Psoas muscle (tissue), 8 donors: Measurements from ENCODE around the gene GPR62. TPM values are rescaled to one million over a fixed set of nuclear protein-coding genes. Genes with fewer than 3 reads are reported as not detected.

Experiments used
- ATAC-seq, 4 donors: fragments of 200-7000 bp; cut with Tn5 transposase; one replicate each; pipeline ENCODE4 v1.9.1; 2020; ENCODE audit warnings: moderate library complexity in 3 of 4, mild to moderate bottlenecking in 2 of 4
- DNase-seq, 2 donors: peaks; one replicate each; pipeline ENCODE4 v3.0.0-alpha.2; 2020
- H3K27ac ChIP-seq: fragments of 200-600 bp; one replicate; pipeline ENCODE4 v1.8.0; 2022
- H3K27me3 ChIP-seq, 3 donors: fragments of 200-600 bp in 1 of 3; one replicate each; pipeline versions ENCODE4 v1.6.1 to v1.8.0; 2013 to 2022; ENCODE audit warnings: low read length in 2 of 3, mild to moderate bottlenecking in 2 of 3, moderate library complexity in 1 of 3; ENCODE audit not compliant: insufficient read depth in 3 of 3
- H3K36me3 ChIP-seq, 2 donors: fragments of 200-600 bp in 1 of 2; one replicate each; pipeline versions ENCODE4 v1.6.1 to v1.8.0; 2013 to 2022; ENCODE audit warnings: low read depth in 1 of 2, mild to moderate bottlenecking in 1 of 2, moderate library complexity in 1 of 2; ENCODE audit not compliant: insufficient read depth in 1 of 2
- H3K4me1 ChIP-seq: fragments of 200-600 bp; one replicate; pipeline ENCODE4 v1.8.0; 2022
- H3K4me3 ChIP-seq: fragments of 200-600 bp; one replicate; pipeline ENCODE4 v1.8.0; 2022; ENCODE audit warnings: mild to moderate bottlenecking
- H3K9me3 ChIP-seq: fragments of 200-600 bp; one replicate; pipeline ENCODE4 v1.8.0; 2022
- WGBS, 3 donors: extraction: QIAGEN DNeasy Blood & Tissue Kit; methylation state at CpG; one replicate each; pipeline versions ENCODE4 v1.1.6 to v1.1.7; 2013; 5-methylcytosine and 5-hydroxymethylcytosine counted together
- intact Hi-C, 2 donors: fragments of 100-400 bp; cut with DNase I; formaldehyde crosslinking; loops; one replicate each; pipeline versions ENCODE4 v1.11.0 to v1.14.2; 2022
- polyA plus RNA-seq, 3 donors: library from polyadenylated mRNA; stranded (reverse); fragments of 200-250 nt; gene quantifications; one replicate each; pipeline ENCODE4 v1.2.3, GENCODE V29; 2013
- total RNA-seq, 4 donors: library from RNA; stranded (reverse); fragmentation: NEBNext Ultra II Directional in 2 of 4; extraction: Animal tissue kit (Norgen Biotek cat#: 25700) in 2 of 4; gene quantifications; one replicate each; pipeline versions ENCODE4 v1.2.1 to v1.2.4, GENCODE V29; 2021 to 2023
- TF ChIP-seq, protein P1 (sequence below): fragments of 200-600 bp; IDR thresholded peaks from one replicate; pipeline ENCODE4 v1.8.0; 2022; ENCODE audit warnings: antibody characterized with exemption
- donor health status: healthy with polysubstance abuse.
- donor health status: DM: no; HTN: no; CAD: no; lungs with moderate emphysema.
- donor health status: Bipolar disorder and iron deficiency.
- donor health status: healthy.
- donor health status: DM: yes; HTN: yes; CAD: no.
- donor health status: DM: no; HTN: no; CAD: no.
- donor health status: DM: no; HTN: no; CAD: no.
- donor health status: DM: yes; HTN: yes; CAD: no.

GPR62 gene
- total and polyA plus RNA-seq, 7 donors, result 0.04 to 0.93 (median 0.20) TPM

DNA sequence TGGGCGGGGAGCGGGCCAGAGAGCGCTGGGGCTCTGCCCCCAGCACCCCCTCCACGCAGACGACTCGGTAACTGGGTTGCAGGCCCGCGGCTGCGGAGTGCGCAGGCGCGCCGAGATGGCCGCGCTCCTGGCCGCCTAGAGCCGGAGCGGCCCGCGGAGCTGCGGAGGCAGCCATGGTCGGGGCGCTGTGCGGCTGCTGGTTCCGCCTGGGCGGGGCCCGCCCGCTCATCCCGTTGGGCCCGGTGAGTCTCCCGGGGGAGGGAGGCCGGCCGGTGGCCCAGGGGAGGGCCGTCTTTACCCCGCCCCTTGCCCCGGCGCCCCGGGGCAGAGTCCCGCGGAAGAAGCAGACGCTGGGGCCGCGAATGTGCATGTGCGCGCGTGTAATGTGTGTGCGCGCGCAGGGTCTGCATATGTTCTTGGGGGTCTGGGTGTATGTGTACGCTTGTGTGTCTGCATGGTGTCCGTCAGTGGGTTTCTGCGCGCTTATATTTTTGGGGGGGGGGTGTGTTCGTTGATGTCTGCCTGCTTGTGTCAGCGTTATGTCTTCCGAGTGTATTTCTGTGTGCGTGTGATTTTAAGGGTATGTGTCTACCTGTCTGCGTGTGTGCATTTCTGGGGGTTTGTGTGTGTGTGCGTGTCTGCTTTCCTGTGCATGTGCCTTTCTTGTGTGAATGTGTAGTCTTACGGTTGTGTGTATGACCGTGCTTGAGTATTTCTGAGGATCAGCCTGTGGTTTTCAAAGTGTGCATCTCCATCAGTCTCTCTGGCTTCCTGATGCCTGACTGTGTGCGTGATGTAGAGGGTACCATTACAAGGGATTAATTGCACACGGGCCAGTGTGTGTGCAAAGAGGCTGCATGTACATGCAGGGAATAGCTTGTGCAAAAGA lies 20.0 kb downstream of the GPR62 start, which contains the start of gene ABHD14A:
Gene ABHD14A, plus strand, starts transcription at position 102 of the 889 bp plus-strand sequence. Its CDS starts 72 bp downstream, at position 174.
- no peaks in the 10 kb centered on the region for H3K36me3 ChIP-seq
- DNase-seq (peak; percentile 76 to 88), ATAC-seq (peak; percentile 63 to 82 (median 72))
- WGBS, 3 donors, result 0 to 1% (median 1%) methylated on average over 51 to 63 of the region's 63 CpGs
- peak within 1 kb of the TSS; percentile 93 for H3K27ac ChIP-seq
- peaks cover 30% of the 10 kb centered on the region for H3K4me1 ChIP-seq
- peak within 1 kb of the TSS; percentile 75 for H3K4me3 ChIP-seq
- TF ChIP-seq, protein P1, sequence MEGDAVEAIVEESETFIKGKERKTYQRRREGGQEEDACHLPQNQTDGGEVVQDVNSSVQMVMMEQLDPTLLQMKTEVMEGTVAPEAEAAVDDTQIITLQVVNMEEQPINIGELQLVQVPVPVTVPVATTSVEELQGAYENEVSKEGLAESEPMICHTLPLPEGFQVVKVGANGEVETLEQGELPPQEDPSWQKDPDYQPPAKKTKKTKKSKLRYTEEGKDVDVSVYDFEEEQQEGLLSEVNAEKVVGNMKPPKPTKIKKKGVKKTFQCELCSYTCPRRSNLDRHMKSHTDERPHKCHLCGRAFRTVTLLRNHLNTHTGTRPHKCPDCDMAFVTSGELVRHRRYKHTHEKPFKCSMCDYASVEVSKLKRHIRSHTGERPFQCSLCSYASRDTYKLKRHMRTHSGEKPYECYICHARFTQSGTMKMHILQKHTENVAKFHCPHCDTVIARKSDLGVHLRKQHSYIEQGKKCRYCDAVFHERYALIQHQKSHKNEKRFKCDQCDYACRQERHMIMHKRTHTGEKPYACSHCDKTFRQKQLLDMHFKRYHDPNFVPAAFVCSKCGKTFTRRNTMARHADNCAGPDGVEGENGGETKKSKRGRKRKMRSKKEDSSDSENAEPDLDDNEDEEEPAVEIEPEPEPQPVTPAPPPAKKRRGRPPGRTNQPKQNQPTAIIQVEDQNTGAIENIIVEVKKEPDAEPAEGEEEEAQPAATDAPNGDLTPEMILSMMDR, result no peak
- H3K9me3 ChIP-seq, result no peaks in the 10 kb centered on the region
- intact Hi-C loops, result loop anchor here (1.0 to 2.0 kb wide), 2 partner anchors 32 to 33 kb away; partner anchors contain the start of gene PARP3 (in 2 of the 2)
- H3K27me3 ChIP-seq, result no peaks in the 10 kb centered on the region

DNA sequence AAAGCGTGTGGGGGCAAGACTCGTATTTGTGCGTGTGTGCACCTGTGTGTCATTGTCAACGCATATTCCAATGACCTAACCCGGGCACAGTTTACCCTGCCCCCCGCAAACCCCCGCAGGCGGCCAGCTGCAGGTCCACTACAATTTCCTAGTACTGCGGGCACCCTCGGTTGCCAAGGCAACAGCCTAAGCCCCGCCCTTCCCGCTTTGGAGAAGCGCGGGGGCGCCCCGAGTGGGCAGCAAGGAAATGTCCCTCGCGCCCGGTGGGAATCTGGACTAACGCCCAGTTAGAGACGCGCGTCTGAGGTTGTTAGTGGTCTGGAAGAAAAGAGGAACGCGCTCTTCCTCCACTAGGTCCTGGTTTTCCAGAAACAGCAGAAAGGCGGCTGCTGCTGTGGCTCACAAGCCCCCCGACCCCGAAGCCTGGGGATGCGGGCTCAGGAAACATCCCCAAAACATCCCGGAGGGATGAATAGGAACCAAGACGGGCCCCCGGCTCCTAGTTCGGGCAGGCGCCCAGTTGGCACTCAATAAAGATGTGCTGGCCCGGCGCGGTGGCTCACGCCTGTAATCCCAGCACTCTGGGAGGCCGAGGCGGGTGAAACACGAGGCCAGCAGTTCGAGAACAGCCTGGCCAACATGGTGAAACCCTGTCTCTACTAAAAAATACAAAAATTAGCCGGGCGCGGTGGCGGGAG lies 20.8 kb downstream of the GPR62 start:
- Histone ChIP-seq H3K9me3 (no peaks in the 10 kb centered on the region), H3K27ac (peak overlapping the region; percentile 93), H3K4me1 (peaks cover 22% of the 10 kb centered on the region), H3K4me3 (peak overlapping the region; percentile 75), H3K27me3 (no peaks in the 10 kb centered on the region), H3K36me3 (no peaks in the 10 kb centered on the region)
- intact Hi-C loops, result loop anchor here in 1 of 2 donors (2.0 kb wide), 1 partner anchor 33 kb away; the partner anchor contains the start of gene PARP3
- no peak for ATAC-seq
- peak; percentile 76 to 86 for DNase-seq
- 21 to 41% (median 22%) methylated on average over 39 to 46 of the region's 46 CpGs for WGBS, 3 donors
- TF ChIP-seq, protein P1, result no peak

DNA sequence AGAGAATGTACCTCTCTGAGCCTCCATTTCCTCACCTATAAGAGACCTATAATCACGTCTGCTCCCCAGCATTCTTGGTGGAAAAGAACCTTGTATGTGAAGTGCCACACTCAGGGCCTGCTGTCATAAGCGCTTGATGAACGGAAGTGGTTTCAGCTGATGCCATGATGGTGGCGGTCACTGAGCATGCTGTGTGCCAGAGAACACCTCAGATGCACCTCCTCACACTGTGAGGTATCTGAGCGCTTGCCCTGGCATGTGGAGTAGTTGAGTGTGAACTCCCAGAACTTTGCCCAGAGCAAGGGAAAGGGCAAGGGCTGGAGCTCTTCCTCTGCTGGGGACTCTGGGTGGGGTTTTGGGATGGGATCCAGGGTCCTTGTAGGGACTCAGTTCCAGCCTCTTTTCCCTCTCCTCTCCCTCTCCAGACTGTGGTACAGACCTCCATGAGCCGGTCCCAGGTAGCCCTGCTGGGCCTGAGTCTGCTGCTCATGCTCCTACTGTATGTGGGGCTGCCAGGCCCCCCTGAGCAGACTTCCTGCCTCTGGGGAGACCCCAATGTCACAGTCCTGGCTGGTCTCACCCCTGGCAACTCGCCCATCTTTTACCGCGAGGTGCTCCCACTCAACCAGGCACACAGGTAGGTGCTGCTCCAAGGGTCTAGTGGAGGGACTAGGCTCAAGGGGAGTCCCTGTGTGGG lies 22.4 kb downstream of the GPR62 start:
- no peak for ATAC-seq

DNA sequence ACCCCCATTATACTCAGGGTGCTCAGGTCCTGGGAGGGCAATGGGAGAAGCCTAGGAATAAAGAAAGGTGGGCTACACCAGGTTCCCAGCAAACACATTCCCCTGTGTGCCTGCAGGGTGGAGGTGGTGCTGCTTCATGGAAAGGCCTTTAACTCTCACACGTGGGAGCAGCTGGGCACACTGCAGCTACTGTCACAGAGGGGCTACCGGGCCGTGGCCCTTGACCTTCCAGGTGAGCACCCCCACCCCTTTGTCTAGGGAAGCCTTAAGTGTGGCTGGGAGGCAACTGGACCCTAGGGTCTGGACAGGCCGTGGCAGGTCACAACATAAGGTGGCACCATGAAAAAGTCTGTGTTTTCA lies 22.9 kb downstream of the GPR62 start:
- Histone ChIP-seq H3K27me3 (no peaks in the 10 kb centered on the region), H3K36me3 (no peaks in the 10 kb centered on the region), H3K4me3 (no peak overlapping the region), H3K27ac (no peak overlapping the region), H3K4me1 (peaks cover 25% of the 10 kb centered on the region), H3K9me3 (no peaks in the 10 kb centered on the region)
- ATAC-seq (no peak), DNase-seq (no peak)
- intact Hi-C loops, result no loop called here
- 78 to 84% (median 81%) methylated on average over 4 of the region's 4 CpGs for WGBS, 3 donors
- TF ChIP-seq, protein P1, result no peak

More for the DNA sequence above, 22.4 kb downstream of the GPR62 start:
- no peak for DNase-seq
- H3K27me3 ChIP-seq, result no peaks in the 10 kb centered on the region
- H3K36me3 ChIP-seq, result no peaks in the 10 kb centered on the region
- H3K4me3 ChIP-seq, result no peak overlapping the region
- intact Hi-C loops, result no loop called here
- TF ChIP-seq, protein P1, result no peak
- peaks cover 28% of the 10 kb centered on the region for H3K4me1 ChIP-seq
- no peak overlapping the region for H3K27ac ChIP-seq
- no peaks in the 10 kb centered on the region for H3K9me3 ChIP-seq
- WGBS, 3 donors, result 87 to 91% (median 89%) methylated on average over 8 to 9 of the region's 9 CpGs
